ENCODE data around the gene TMEM270. TPM values are rescaled to one million over a fixed set of nuclear protein-coding genes. Genes with fewer than 3 reads are reported as not detected.

TMEM270 gene
- polyA plus RNA-seq, 1 donor from 2014 or later, result not detected

GRCh38 chr7:73905360-73905759 lies 44.4 kb downstream of the TMEM270 start:
- Histone ChIP-seq H3F3A (ENCODE audit: insufficient read depth, low read length, poor library complexity, severe bottlenecking) (no peaks in the 10 kb centered on the region), H3K9ac (ENCODE audit: low read length) (no peak overlapping the region), H3K27me3 (ENCODE audit: insufficient read depth, low read depth, low read length) (no peaks in the 10 kb centered on the region), H3K79me2 (replicated peaks; ENCODE audit: insufficient read depth, low read length) (no peaks in the 10 kb centered on the region), H3K36me3 (ENCODE audit: insufficient read depth, low read length) (no peaks in the 10 kb centered on the region), H3K9me3 (ENCODE audit: low read length) (no peaks in the 10 kb centered on the region), H4K20me1 (ENCODE audit: insufficient read depth) (no peaks in the 10 kb centered on the region), H2AFZ (ENCODE audit: low read depth, low read length) (no peak overlapping the region), H3K4me2 (ENCODE audit: low read length) (no peak overlapping the region), H3K9me2 (ENCODE audit: insufficient read depth, low read length) (no peaks in the 10 kb centered on the region), H3K27ac (ENCODE audit: low read length) (no peak overlapping the region), H3K4me3 (ENCODE audit: low read length) (no peak overlapping the region)
- TF ChIP-seq POLR2AphosphoS5 (IDR thresholded peaks at IDR 0.05) (no peak), EZH2 (IDR thresholded peaks at IDR 0.05; ENCODE audit: borderline replicate concordance, insufficient read depth, low read length, poor library complexity, severe bottlenecking) (no peak), EP300 (conservative IDR thresholded peaks at IDR 0.05; ENCODE audit: poor library complexity, severe bottlenecking) (no peak), TAF1 (IDR thresholded peaks at IDR 0.05; ENCODE audit: low read depth) (no peak), MXI1 (conservative IDR thresholded peaks at IDR 0.05; ENCODE audit: poor library complexity, severe bottlenecking) (no peak), SMC3 (conservative IDR thresholded peaks at IDR 0.05; ENCODE audit: poor library complexity) (no peak), RAD21 (conservative IDR thresholded peaks at IDR 0.05) (no peak)
- TF ChIP-seq, protein P1, sequence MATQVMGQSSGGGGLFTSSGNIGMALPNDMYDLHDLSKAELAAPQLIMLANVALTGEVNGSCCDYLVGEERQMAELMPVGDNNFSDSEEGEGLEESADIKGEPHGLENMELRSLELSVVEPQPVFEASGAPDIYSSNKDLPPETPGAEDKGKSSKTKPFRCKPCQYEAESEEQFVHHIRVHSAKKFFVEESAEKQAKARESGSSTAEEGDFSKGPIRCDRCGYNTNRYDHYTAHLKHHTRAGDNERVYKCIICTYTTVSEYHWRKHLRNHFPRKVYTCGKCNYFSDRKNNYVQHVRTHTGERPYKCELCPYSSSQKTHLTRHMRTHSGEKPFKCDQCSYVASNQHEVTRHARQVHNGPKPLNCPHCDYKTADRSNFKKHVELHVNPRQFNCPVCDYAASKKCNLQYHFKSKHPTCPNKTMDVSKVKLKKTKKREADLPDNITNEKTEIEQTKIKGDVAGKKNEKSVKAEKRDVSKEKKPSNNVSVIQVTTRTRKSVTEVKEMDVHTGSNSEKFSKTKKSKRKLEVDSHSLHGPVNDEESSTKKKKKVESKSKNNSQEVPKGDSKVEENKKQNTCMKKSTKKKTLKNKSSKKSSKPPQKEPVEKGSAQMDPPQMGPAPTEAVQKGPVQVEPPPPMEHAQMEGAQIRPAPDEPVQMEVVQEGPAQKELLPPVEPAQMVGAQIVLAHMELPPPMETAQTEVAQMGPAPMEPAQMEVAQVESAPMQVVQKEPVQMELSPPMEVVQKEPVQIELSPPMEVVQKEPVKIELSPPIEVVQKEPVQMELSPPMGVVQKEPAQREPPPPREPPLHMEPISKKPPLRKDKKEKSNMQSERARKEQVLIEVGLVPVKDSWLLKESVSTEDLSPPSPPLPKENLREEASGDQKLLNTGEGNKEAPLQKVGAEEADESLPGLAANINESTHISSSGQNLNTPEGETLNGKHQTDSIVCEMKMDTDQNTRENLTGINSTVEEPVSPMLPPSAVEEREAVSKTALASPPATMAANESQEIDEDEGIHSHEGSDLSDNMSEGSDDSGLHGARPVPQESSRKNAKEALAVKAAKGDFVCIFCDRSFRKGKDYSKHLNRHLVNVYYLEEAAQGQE (IDR thresholded peaks at IDR 0.05; ENCODE audit: borderline replicate concordance), result no peak
- TF ChIP-seq, protein P2, sequence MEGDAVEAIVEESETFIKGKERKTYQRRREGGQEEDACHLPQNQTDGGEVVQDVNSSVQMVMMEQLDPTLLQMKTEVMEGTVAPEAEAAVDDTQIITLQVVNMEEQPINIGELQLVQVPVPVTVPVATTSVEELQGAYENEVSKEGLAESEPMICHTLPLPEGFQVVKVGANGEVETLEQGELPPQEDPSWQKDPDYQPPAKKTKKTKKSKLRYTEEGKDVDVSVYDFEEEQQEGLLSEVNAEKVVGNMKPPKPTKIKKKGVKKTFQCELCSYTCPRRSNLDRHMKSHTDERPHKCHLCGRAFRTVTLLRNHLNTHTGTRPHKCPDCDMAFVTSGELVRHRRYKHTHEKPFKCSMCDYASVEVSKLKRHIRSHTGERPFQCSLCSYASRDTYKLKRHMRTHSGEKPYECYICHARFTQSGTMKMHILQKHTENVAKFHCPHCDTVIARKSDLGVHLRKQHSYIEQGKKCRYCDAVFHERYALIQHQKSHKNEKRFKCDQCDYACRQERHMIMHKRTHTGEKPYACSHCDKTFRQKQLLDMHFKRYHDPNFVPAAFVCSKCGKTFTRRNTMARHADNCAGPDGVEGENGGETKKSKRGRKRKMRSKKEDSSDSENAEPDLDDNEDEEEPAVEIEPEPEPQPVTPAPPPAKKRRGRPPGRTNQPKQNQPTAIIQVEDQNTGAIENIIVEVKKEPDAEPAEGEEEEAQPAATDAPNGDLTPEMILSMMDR (IDR thresholded peaks at IDR 0.05; ENCODE audit: poor library complexity, severe bottlenecking), result no peak

DNA sequence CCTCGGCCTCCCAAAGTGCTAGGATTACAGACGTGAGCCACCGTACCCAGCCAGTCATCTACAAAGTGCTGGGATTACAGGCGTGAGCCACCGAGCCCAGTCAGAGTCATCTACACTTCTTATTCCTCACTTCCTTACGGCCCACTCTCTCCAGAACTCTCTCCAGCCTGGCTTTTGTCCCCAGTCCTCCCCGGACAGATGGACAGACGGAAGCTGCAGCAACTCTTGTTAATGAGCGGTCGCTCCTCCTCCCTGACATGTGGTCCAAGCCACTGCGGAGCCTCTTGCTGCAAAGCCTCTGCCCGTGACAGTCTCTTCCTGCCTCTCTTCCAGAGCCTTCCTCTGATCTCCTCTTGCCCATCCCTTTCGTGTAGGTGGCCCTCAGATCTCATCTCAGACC lies 45.9 kb downstream of the TMEM270 start:
- no peaks in the 10 kb centered on the region for H3K36me3 ChIP-seq (ENCODE audit: insufficient read depth, low read length)
- H2AFZ ChIP-seq (ENCODE audit: low read depth, low read length), result no peak overlapping the region
- TF ChIP-seq TAF1 (IDR thresholded peaks at IDR 0.05; ENCODE audit: low read depth) (no peak), EZH2 (IDR thresholded peaks at IDR 0.05; ENCODE audit: borderline replicate concordance, insufficient read depth, low read length, poor library complexity, severe bottlenecking) (no peak), EP300 (conservative IDR thresholded peaks at IDR 0.05; ENCODE audit: poor library complexity, severe bottlenecking) (no peak), MXI1 (conservative IDR thresholded peaks at IDR 0.05; ENCODE audit: poor library complexity, severe bottlenecking) (no peak), RAD21 (conservative IDR thresholded peaks at IDR 0.05) (no peak), POLR2AphosphoS5 (IDR thresholded peaks at IDR 0.05) (no peak), SMC3 (conservative IDR thresholded peaks at IDR 0.05; ENCODE audit: poor library complexity) (no peak)
- TF ChIP-seq, protein P2 (IDR thresholded peaks at IDR 0.05; ENCODE audit: poor library complexity, severe bottlenecking), result no peak
- TF ChIP-seq, protein P1 (IDR thresholded peaks at IDR 0.05; ENCODE audit: borderline replicate concordance), result no peak
- no peaks in the 10 kb centered on the region for H3K79me2 ChIP-seq (replicated peaks; ENCODE audit: insufficient read depth, low read length)
- no peaks in the 10 kb centered on the region for H3F3A ChIP-seq (ENCODE audit: insufficient read depth, low read length, poor library complexity, severe bottlenecking)
- no peak overlapping the region for H3K4me3 ChIP-seq (ENCODE audit: low read length)
- H3K27me3 ChIP-seq (ENCODE audit: insufficient read depth, low read depth, low read length), result no peaks in the 10 kb centered on the region
- no peaks in the 10 kb centered on the region for H3K9me2 ChIP-seq (ENCODE audit: insufficient read depth, low read length)
- H3K9ac ChIP-seq (ENCODE audit: low read length), result no peak overlapping the region
- no peaks in the 10 kb centered on the region for H3K9me3 ChIP-seq (ENCODE audit: low read length)
- no peaks in the 10 kb centered on the region for H4K20me1 ChIP-seq (ENCODE audit: insufficient read depth)
- H3K27ac ChIP-seq (ENCODE audit: low read length), result no peak overlapping the region
- no peak overlapping the region for H3K4me2 ChIP-seq (ENCODE audit: low read length)

All from neural cell (in vitro differentiated cells).